Stimulated activated naive CD8-positive, alpha-beta T cell treated with anti-CD3 and anti-CD28 coated beads, Interleukin-15, Interleukin-2, amounts not matched to agents 100 ng/mL and 50 ng/mL, for 24 hours (primary cell): Measurements from ENCODE around the gene ABL1.

Source experiments
- H3K27ac Mint-ChIP-seq: one replicate; pipeline ENCODE4 v1.8.0; 2021; ENCODE audit warnings: mild to moderate bottlenecking, mixed read lengths
- H3K27me3 Mint-ChIP-seq: one replicate; pipeline ENCODE4 v1.8.0; 2021; ENCODE audit warnings: mixed read lengths
- H3K36me3 Mint-ChIP-seq: one replicate; pipeline ENCODE4 v1.8.0; 2021; ENCODE audit warnings: low read depth, mixed read lengths
- H3K4me1 Mint-ChIP-seq: one replicate; pipeline ENCODE4 v1.8.0; 2021; ENCODE audit warnings: low read depth, mixed read lengths
- H3K4me3 Mint-ChIP-seq: one replicate; pipeline ENCODE4 v1.8.0; 2021; ENCODE audit warnings: mild to moderate bottlenecking, mixed read lengths
- H3K9me3 Mint-ChIP-seq: one replicate; pipeline ENCODE4 v1.8.0; 2021; ENCODE audit warnings: mixed read lengths

Gene ABL1

DNA sequence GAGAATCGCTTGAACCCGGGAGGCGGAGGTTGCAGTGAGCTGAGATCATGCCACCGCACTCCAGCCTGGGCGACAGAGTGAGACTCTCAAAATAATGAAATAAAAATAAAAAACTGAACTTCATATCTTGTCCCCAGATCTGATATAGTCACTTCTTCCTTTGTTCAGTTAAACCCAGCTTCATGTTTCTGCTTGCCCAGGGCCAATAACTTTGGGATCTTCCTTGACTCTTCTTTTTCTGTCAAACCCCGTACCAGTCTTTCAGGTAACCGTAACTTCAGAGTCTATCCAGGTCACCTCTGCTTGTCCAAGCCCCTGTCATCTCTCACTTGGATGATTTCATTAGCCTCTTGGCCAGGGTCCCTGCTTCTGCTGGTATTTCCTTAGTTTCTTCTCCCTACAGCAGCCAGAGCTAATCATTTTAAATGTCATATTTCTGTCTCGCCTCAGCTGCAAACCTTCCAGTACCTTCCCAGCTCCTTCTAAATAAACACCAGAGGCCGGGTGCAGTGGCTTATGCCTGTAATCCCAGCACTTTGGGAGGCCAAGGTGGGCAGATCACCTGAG is 19.7 kb upstream of the ABL1 start:
- peaks cover 15% of the 10 kb centered on the region for H3K9me3 Mint-ChIP-seq
- H3K27me3 Mint-ChIP-seq: no peaks in the 10 kb centered on the region
- peaks cover 15% of the 10 kb centered on the region for H3K4me1 Mint-ChIP-seq
- H3K27ac Mint-ChIP-seq: no peak overlapping the region
- H3K36me3 Mint-ChIP-seq: no peaks in the 10 kb centered on the region
- no peak overlapping the region for H3K4me3 Mint-ChIP-seq

DNA sequence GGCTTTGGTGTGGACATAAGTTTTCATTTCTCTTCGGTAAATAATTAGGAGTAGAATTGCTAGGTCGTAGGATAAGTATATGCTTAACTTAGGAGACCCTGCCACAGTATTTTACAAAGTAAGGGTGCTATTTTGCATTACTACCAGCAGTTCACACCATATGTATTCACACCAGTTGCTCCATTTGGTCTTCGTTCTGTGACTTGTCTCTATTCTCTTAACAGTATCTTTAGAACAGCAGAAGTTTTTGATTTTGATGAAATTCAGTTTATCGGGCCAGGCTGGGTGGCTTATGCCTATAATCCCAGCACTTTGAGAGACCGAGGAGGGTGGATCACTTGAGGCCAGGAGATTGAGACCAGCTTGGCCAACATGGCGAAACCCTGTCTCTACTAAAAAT is 17.1 kb upstream of the ABL1 start:
- Mint-ChIP-seq H3K36me3 (no peaks in the 10 kb centered on the region), H3K4me1 (peaks cover 15% of the 10 kb centered on the region), H3K27ac (no peak overlapping the region), H3K4me3 (no peak overlapping the region), H3K9me3 (peaks cover 15% of the 10 kb centered on the region), H3K27me3 (no peaks in the 10 kb centered on the region)

DNA sequence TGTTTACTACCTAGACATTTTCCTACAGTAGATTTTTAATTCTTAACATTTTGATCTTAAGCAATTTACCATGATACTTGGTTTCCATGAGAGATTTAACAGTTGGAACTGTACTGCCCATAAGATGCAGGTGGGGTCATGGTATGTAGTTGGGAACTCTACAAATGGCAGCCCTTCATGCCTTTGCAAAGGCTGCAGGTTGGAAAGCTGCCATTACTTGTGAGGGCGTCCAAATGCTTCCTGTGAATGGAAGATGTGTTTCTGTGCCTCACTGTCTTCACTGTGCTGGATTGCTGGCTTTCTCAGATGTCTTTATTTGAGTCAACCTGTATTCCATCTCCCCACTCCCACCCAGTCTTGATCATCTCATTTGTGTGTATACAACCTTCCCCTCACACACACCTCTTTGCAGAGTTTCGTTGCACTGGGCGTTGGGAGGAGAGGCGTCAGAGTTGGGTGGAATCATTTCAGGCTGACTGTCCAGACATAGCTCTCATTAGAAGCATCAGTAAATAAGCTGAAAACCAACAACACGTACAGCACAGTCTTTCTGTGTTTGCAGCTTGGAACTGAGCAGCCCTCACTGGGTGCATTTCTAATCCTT is 14.8 kb upstream of the ABL1 start:
- Mint-ChIP-seq H3K27me3 (no peaks in the 10 kb centered on the region), H3K36me3 (no peaks in the 10 kb centered on the region), H3K9me3 (peaks cover 15% of the 10 kb centered on the region), H3K4me3 (no peak overlapping the region), H3K4me1 (peaks cover 2% of the 10 kb centered on the region), H3K27ac (no peak overlapping the region)

DNA sequence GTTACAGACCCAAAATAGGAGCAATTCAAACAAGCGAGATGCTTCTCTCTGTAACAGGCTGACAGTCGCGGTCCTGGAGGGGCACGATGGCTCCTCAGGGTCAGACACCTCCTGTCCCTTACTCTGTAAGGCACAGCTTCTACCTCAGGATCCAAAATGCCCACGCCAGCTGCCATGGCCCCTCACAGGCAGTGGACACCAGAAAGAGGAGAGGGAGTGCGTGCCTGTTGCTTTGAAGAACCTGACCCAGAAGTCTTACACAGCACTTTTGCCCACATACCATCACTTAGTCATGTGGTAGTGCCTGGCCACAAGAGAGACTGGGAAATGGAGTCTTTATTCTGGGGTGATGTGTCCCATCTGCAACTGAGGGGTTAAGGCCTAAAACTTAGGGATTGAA is 11.6 kb upstream of the ABL1 start:
- Mint-ChIP-seq H3K27me3 (no peaks in the 10 kb centered on the region), H3K36me3 (peaks cover under 1% of the 10 kb centered on the region), H3K4me3 (no peak overlapping the region), H3K9me3 (peaks cover under 1% of the 10 kb centered on the region), H3K27ac (no peak overlapping the region), H3K4me1 (no peaks in the 10 kb centered on the region)

DNA sequence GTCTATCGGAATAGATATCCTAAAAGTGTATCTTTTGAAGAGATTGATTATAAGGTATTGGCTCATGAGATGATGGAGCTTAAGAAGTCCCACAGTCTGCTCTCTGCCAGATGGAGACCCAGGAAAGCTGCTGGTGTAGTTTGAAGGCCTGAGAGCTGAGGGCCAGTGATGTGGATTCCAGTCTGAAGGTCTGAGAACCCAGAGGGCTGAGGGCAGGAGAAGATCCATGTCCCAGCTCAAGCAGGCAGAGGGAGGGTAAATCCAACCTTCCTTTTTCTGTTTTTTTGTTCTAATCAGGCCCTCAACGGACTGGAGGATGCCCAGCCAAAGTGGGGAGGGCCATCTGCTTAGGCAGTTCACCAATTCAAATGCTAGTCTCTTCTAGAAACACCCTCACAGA is 11.0 kb upstream of the ABL1 start:
- Mint-ChIP-seq H3K9me3 (peaks cover 5% of the 10 kb centered on the region), H3K4me1 (no peaks in the 10 kb centered on the region), H3K4me3 (no peak overlapping the region), H3K27me3 (no peaks in the 10 kb centered on the region), H3K27ac (no peak overlapping the region), H3K36me3 (peaks cover 5% of the 10 kb centered on the region)

DNA sequence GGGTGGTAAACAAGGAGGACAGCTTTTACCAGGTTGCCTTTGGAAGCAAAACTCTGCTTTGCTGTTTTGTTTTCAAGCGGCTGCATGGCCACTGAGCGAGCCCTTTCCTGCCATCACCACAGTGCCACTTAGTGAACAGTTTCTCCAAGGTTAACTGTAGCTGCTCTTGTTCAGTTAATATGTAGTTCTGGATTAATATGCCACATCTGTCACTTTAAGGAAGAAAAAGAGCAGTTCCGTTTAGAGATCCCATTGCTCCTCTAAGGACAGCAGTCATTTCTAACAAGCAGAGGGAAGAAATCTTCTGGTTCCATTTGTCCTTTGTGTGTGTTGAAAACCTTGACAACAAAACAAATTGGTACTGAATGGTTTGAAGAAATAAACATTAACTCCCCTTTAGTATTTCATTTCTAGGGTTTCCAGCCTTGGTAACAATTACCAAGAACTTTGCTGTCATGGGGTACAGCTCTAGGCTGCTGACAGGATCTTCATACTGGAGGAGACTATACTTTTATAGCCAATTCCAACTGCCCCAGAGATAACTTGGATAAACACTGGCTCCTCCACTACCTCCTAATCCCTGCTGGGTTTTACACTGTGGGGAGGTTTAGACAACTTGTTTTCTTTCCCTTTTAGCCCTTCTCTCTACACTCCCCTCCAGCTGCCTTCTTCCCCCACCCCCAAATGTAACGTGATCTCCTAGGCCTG is 10.3 kb upstream of the ABL1 start:
- H3K4me1 Mint-ChIP-seq: no peaks in the 10 kb centered on the region
- peaks cover 5% of the 10 kb centered on the region for H3K36me3 Mint-ChIP-seq
- peaks cover 5% of the 10 kb centered on the region for H3K9me3 Mint-ChIP-seq
- H3K27ac Mint-ChIP-seq: no peak overlapping the region
- no peak overlapping the region for H3K4me3 Mint-ChIP-seq
- no peaks in the 10 kb centered on the region for H3K27me3 Mint-ChIP-seq

DNA sequence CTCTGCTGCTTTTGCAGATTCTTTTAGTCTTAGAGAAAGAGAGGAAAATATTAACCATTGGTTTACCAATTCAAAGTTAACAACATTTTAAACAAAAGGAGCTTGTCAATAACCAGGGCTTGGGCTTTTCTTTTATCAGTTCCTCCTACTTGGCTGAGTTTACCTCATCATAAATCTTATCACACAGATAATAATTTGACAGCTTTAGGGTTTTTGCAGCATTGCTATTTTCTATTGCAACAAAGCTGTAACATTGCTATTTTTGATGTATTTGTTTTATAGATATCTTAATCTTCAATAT is 9.8 kb upstream of the ABL1 start:
- no peak overlapping the region for H3K4me3 Mint-ChIP-seq
- H3K27me3 Mint-ChIP-seq: no peaks in the 10 kb centered on the region
- peaks cover 5% of the 10 kb centered on the region for H3K36me3 Mint-ChIP-seq
- H3K27ac Mint-ChIP-seq: no peak overlapping the region
- H3K4me1 Mint-ChIP-seq: no peaks in the 10 kb centered on the region
- peaks cover 5% of the 10 kb centered on the region for H3K9me3 Mint-ChIP-seq

DNA sequence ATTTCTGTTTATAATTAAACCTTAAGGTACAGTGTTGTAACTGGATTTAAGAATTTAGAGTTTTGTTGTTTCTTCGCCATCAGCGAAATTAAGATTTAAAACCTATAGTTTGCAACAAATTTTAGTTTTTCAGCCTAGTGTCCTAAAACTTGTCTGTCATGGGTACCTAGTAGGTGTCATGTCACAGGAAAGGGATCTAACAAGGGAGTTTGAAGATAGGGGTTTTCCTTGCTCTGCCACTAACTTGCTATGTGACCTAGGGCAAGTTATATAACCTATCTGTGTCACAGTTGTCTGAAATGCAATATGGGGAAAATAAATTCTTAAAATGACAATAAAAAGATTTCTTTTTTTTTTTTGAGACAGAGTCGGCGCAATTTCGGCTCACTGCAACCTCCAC is 9.2 kb upstream of the ABL1 start:
- peaks cover 5% of the 10 kb centered on the region for H3K36me3 Mint-ChIP-seq
- no peaks in the 10 kb centered on the region for H3K4me1 Mint-ChIP-seq
- no peak overlapping the region for H3K4me3 Mint-ChIP-seq
- H3K27ac Mint-ChIP-seq: no peak overlapping the region
- peaks cover 5% of the 10 kb centered on the region for H3K9me3 Mint-ChIP-seq
- no peaks in the 10 kb centered on the region for H3K27me3 Mint-ChIP-seq

DNA sequence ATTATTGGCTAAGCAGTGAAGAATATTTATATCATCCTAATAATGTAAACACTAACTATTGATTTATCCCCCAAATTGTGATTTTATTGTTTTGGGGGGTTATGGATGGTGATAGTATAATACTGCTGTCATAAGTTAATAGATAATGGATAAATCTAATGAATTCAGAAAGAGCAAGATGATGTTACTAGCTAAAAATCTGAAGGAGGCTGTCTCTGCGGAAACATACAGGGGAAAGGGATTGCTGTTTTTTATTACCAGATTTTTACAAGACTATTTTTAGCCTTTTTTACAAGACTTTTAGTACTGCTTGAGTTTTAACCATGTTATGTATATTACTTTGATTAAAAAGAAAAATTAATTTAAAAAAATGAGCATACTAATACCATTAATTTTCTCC is 5.3 kb upstream of the ABL1 start:
- Mint-ChIP-seq H3K4me3 (no peak overlapping the region), H3K9me3 (peaks cover 5% of the 10 kb centered on the region), H3K27me3 (no peaks in the 10 kb centered on the region), H3K27ac (no peak overlapping the region), H3K36me3 (peaks cover 5% of the 10 kb centered on the region), H3K4me1 (peaks cover 19% of the 10 kb centered on the region)

DNA sequence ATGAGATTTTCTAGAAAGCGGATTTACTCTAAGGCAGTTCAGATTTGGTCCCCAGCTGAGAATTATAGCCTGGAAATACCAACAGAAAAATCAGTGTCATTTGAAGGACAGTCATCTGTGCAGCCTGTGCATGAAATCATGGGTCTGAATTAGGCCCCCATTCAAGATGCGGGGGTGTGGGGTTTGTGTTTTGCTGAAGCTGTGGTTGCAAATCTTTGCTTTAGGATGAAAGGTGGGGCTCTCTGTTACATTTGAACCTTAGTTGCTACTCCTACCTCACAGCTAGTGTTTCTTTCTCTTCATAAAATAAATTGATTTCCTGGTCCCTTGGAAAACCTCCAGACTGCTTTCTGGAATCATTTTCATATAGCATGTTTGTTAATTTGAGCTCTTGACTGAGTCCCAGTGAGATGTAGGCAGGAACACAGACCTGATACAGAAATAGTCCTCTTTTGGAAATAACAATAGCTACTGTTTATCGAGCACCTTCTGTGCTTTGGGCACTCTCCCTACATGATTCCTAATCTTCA is 4.8 kb upstream of the ABL1 start:
- peaks cover 5% of the 10 kb centered on the region for H3K36me3 Mint-ChIP-seq
- H3K27ac Mint-ChIP-seq: no peak overlapping the region
- H3K27me3 Mint-ChIP-seq: no peaks in the 10 kb centered on the region
- peaks cover 5% of the 10 kb centered on the region for H3K9me3 Mint-ChIP-seq
- peaks cover 19% of the 10 kb centered on the region for H3K4me1 Mint-ChIP-seq
- no peak overlapping the region for H3K4me3 Mint-ChIP-seq

DNA sequence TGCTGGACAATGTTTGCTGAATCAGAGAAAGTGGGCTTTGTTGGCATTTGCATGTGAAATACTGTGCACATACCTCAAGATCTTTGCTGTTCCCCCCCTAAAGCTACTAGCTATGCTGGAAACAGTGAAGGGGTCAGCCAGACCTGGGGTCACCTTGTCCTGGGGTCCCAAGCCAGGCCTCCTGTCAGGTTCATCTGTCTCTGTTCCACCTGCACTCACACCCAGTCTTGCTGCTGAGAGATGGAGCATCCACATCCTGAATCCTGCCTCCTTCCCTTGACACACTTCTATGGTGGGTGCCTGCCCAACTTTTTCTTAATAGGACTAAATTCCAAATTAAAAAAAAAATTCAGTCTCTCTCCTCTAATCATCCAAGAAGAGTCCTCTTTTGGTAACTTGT is 4.0 kb upstream of the ABL1 start:
- H3K9me3 Mint-ChIP-seq: peaks cover 5% of the 10 kb centered on the region
- peaks cover 27% of the 10 kb centered on the region for H3K4me1 Mint-ChIP-seq
- no peaks in the 10 kb centered on the region for H3K27me3 Mint-ChIP-seq
- peaks cover 13% of the 10 kb centered on the region for H3K36me3 Mint-ChIP-seq
- H3K4me3 Mint-ChIP-seq: no peak overlapping the region
- no peak overlapping the region for H3K27ac Mint-ChIP-seq

DNA sequence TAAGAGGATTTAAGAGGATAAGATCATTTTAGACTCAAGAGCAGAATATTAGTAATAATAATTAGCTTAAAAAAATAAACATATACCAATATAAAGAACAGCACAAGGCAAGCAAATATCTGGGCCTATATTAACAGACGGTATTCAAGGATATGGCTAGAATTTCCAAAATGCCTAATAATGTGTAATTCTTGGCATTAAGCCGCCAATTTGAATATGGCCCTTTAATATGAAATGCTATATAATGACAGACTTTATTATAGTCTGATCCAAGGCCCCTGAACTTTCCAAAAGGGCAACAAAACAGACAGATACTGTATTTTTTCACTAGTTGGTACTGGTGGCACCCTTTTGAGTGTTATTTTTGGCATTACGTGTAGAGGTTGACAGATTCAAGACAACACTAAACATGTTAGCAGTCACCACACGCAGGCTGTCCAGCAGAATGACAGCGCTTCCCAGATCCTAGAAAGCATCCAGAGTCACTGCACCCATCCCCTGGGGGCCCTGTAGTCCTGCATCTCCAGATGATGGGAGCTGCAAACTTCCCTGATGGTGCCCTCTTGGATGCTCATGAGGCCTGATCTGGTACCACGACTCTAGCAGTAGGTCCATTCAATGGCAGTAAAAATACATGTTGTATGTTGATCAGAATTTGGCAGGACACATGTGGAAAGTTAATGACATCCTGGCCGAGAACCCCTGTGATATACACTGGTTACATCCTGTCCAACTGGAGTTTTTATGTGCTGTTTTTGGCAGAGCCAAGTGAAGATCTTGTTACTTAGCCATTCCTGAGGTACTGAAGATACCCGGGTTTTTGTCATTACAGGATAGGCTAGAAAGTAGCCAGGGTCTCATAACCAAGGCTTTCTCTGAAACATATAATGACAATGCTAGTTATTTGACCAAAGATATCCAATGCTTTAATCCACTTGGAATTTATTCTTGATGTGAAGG is 1.7 kb upstream of the ABL1 start:
- H3K27me3 Mint-ChIP-seq: no peaks in the 10 kb centered on the region
- H3K4me1 Mint-ChIP-seq: peaks cover 45% of the 10 kb centered on the region
- H3K27ac Mint-ChIP-seq: peak overlapping the region; percentile 11
- peaks cover 5% of the 10 kb centered on the region for H3K9me3 Mint-ChIP-seq
- H3K36me3 Mint-ChIP-seq: peaks cover 13% of the 10 kb centered on the region
- H3K4me3 Mint-ChIP-seq: peak overlapping the region; percentile 84

DNA sequence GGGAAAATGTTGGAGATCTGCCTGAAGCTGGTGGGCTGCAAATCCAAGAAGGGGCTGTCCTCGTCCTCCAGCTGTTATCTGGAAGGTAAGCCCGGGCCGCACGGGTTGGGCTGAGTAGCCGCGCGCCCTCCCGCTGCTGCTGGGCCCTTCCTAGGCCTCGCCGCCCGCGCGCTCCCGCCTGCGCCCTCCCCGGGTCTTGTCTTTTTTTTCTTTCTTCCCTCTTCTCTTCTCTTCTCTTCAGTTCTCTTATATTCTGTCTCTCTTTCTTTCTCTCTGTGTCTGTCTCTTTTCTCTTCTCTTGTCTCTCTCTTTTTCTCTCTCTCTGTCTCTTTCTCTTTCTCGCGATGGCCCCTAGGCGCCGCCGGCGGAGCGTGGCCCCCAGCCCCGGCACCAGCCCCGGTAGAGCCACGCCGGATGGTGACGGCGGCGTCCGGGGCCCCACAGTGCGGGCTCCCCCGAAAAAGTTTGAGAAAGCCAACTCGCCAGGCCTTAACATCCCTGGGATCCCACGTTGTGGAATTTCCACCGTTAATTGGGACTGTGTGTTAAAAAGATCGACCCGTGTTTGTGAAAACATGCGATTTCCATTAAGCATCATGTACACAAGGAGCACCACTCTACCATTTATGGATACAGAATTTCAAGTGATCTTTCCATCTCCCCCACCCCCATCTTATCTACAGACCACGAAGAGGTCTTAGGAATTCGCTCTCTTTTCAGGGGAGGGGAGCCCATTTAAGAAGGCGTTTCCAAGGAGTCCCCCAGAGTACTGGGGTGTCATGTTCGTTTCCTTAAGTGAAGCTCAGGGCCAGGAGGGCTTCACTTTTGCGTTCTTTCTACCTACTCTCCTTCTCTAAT is 616 bp downstream of the ABL1 start:
- peaks cover 57% of the 10 kb centered on the region for H3K4me1 Mint-ChIP-seq
- H3K9me3 Mint-ChIP-seq: no peaks in the 10 kb centered on the region
- peaks cover 7% of the 10 kb centered on the region for H3K36me3 Mint-ChIP-seq
- no peaks in the 10 kb centered on the region for H3K27me3 Mint-ChIP-seq
- peak overlapping the region; percentile 93 for H3K4me3 Mint-ChIP-seq
- peak overlapping the region; percentile 98 for H3K27ac Mint-ChIP-seq

DNA sequence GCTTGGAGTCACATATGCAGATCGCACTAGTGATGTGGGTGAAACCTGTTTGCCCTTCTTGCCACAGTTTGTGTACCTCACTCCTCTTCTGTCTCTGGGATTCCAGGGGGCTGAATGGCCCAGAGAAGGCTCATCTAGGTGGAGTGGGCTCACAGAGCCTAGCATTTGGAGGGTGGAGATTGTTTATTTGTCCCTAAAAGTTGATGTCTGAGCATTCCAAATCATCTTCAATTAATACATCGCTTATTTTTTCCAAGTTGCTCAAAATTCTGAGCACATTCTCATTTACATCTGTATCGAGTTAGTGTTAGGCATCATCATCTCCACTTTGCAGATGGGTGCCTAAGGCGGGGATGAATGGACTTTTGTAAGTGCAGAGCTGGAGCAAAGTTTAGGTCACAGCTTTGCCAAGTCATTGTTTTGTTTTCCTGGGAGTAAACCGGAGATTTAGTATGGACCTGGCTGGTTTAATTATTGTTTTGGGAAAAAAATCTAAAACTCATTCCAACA is 2.0 kb downstream of the ABL1 start:
- Mint-ChIP-seq H3K4me3 (peak overlapping the region; percentile 74), H3K27me3 (no peaks in the 10 kb centered on the region), H3K27ac (peak overlapping the region; percentile 63), H3K4me1 (peaks cover 61% of the 10 kb centered on the region), H3K9me3 (no peaks in the 10 kb centered on the region), H3K36me3 (peaks cover 7% of the 10 kb centered on the region)
